Gastroesophageal sphincter (tissue), 3 donors: ENCODE results near the gene ZNF507.

Source experiments
- CTCF ChIP-seq, 4 experiments: fragments of 200-600 bp in 2 of 4; fragments of 450-650 bp in 2 of 4; sonication (generic) in 1 of 4; IDR thresholded peaks; one replicate each; pipeline ENCODE4 v1.5.1; 2017 to 2019; ENCODE audit warnings: antibody characterized with exemption in 4 of 4, mild to moderate bottlenecking in 2 of 4, moderate library complexity in 2 of 4
- EP300 ChIP-seq: sonication (generic); formaldehyde crosslinking; IDR thresholded peaks from one replicate; pipeline ENCODE4 v1.6.1; 2017; ENCODE audit warnings: antibody characterized with exemption, mild to moderate bottlenecking

DNA sequence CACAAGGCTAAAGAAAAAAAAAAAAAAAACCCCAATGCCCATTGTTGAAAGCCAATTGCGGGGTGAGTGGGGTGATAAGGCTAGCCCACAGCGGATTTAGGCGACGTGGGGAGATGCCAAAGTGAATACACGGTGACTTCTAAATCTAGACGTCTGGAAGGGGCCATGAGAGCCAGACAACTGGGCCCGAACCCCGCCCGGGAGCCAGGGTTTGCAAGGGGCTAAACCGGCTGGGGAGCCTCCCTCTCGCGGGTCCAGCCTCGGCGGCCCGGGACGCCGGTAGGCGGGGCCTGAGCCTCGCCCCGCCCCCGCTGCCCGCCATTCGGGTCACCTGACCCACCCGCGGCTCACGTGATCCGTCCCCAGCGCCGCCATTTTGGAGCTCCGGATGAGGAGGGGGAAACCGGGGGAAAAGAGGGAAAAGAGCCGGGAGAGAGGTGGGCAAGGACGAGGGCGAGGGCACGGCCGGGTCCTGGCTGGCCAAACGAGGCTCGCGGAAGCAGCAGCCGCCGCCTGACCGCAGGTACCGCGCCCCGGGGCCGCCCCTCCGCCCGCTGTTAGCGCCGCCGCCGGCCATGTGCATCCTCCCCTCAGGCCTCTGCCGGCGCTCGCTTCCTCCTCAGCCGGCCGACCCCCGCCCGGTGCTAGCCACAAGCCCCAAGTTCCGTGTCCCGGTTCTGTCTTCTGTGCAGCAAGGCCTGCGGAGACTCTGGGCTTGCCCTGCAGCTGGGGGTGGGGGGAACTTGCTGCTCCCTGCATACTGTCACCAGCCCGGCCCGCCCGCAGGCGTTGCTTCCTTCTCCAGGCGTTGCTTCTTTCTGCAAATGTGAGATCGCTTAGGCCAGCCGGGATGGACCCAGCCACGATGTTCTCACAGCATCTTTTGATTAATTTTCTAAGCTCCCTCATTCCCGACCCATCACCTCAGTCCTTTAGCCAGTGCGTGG lies at the start of gene ZNF507:
- TF ChIP-seq CTCF (IDR thresholded peaks at IDR 0.05): peak in 3 of 4 experiments; percentile 4 to 49 (median 18)
- no peak for TF ChIP-seq EP300
